Left colon (tissue), 2 donors: Measurements from ENCODE around the gene FAM118B. TPM values are rescaled to one million over a fixed set of nuclear protein-coding genes. Genes with fewer than 3 reads are reported as not detected.
"Not testable (repeated sequence)": the region's sequence is repeated elsewhere in the genome, so short reads cannot be mapped to it uniquely, and the experiment has no call there.

Source experiments
- ATAC-seq: fragments of 200-7000 bp; cut with Tn5 transposase; one replicate; pipeline ENCODE4 v1.9.1; 2020; ENCODE audit warnings: mild to moderate bottlenecking, moderate library complexity
- DNase-seq, 2 donors: peaks; one replicate each; pipeline ENCODE4 v3.0.0-alpha.2; 2020
- intact Hi-C, 2 donors: fragments of 100-400 bp; cut with DNase I in 1 of 2; cut with micrococcal nuclease in 1 of 2; formaldehyde crosslinking; loops; one replicate each; pipeline versions ENCODE4 v1.11.2 to v1.14.0; 2022; cut with DNase I, micrococcal nuclease
- total RNA-seq, 2 donors: library from RNA; stranded (reverse); fragmentation: NEBNext Ultra II Directional; extraction: Animal tissue kit (Norgen Biotek cat#: 25700); gene quantifications; one replicate each; pipeline ENCODE4 v1.2.1, GENCODE V29; 2021
- donor health status: DM: no; HTN: no; CAD: no.
- donor health status: DM: yes; HTN: yes; CAD: no.

Gene FAM118B
- total RNA-seq, 2 donors from 2014 or later: 47.4 to 61.7 TPM

GRCh38 chr11:126288237-126288636 is 76.7 kb downstream of the FAM118B start:
- DNase-seq: no peak
- ATAC-seq: no peak
- intact Hi-C loops: no loop called here

GRCh38 chr11:126290887-126291286 is 79.3 kb downstream of the FAM118B start:
- DNase-seq: no peak
- intact Hi-C loops: no loop called here
- no peak for ATAC-seq

DNA sequence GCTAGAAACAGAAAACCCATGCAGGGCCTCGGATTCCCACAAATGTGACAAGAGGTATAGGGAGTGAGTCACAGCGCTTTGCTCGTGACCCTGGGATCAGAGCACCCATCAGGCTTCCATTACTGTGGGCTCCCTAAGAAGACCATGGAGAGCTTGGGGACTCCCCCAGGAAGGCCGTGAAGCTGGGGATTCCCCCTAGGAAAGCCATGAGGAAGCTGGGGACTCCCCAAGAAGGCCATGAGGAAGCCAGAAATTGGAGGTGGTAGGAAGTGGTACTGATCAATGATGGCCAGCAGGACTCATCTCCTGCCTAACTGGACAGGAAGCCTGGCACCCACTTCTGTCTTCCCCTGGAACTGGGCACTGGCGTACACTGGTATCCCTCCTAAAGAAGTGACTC is 82.1 kb downstream of the FAM118B start:
- no peak for ATAC-seq
- intact Hi-C loops: no loop called here

GRCh38 chr11:126297004-126297403 is 85.4 kb downstream of the FAM118B start:
- intact Hi-C loops: no loop called here
- ATAC-seq (no peak), DNase-seq (no peak)

More for the DNA sequence above, 82.1 kb downstream of the FAM118B start:
- DNase-seq: no peak

DNA sequence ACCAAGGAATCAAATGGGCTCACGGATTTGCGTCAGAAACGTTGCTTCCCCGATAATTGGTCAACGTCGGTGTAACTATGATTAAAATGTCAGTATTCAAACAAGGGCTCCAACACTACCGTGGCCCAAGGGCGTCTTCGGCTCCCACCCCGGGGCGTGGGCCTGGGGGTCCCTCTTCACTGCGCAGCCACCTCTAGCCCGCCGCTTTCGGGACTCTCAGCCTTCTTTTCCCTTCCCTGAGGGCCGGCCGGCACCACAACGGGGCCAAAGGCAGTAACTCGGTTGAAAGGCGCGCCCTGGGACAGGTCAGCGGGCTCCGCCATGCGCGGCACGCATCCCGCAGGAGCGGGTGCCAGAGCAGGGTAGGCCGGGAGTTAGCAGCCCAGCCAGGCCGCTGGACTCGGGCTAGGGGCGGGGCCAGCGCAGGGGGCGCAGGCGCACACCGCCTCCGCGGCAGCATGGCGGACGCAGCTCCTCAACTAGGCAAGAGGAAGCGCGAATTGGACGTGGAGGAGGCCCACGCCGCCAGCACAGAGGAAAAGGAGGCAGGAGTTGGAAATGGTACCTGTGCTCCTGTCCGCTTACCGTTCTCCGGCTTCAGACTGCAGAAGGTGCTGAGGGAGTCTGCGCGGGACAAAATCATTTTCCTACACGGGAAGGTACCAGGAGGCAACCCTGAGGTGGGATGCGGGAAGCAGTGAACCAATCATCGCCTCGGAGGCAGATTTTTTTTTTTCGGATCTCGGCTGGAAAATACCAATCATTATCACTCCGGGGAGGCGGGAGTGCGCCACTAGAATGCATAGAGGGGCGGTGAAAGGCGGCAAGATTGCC is 92.3 kb downstream of the FAM118B start, which contains the start of gene DCPS:
Gene DCPS (plus strand): TSS at position 438 of the 834 bp plus-strand sequence. CDS start 21 bp downstream, at position 459.
- DNase-seq (peak; percentile 83 to 90), ATAC-seq (peak; percentile 99)
- intact Hi-C loops: loop anchor here in 1 of 2 donors (10.0 kb wide), 1 partner anchor 181 kb away; no protein-coding TSS in a partner anchor

DNA sequence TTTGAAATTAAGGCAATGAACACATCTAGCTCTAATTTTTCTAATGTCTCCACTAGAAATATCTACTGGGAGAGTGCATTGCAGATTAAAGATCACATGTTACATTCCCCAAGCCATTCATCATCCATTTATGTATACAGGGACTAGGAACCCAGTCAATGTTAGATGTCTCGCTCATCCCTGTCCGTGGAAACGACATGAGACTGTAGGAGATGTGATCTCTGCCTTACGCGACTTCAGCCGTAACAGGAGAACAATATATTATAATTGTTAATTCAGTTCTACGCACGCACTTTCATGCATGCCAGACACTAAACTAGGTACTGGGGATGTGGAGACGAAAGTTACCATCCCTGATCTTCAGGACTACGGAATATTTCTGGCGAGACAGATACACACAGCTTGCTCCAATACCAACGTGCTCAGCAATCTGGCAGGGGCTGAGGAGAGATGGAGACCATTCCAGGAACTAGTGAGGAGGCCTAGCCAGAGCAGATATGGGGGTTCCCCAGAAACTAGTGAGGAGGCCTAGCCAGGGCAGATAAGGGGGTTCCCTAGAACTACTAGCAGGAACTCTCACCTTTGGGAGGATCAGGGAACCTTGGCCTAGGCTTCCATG is 93.0 kb downstream of the FAM118B start:
- intact Hi-C loops: loop anchor here in 1 of 2 donors (10.0 kb wide), 1 partner anchor 180 kb away; no protein-coding TSS in a partner anchor
- ATAC-seq: peak; percentile 1
- DNase-seq: no peak

- ATAC-seq: no peak
- intact Hi-C loops: loop anchor here in 1 of 2 donors (10.0 kb wide), 1 partner anchor 179 kb away; no protein-coding TSS in a partner anchor
Observed at GRCh38 chr11:126305699-126306098, 94.1 kb downstream of the FAM118B start.

GRCh38 chr11:126307706-126308105 is 96.1 kb downstream of the FAM118B start:
- ATAC-seq (no peak), DNase-seq (peak in 1 of 2 donors; percentile 22)
- intact Hi-C loops: loop anchor here in 1 of 2 donors (10.0 kb wide), 1 partner anchor 177 kb away; no protein-coding TSS in a partner anchor

More at GRCh38 chr11:126305699-126306098, 94.1 kb downstream of the FAM118B start:
- DNase-seq: no peak

GRCh38 chr11:126308271-126308671 is 96.7 kb downstream of the FAM118B start:
- DNase-seq (no peak), ATAC-seq (no peak)
- intact Hi-C loops: loop anchor here in 1 of 2 donors (10.0 kb wide), 1 partner anchor 177 kb away; no protein-coding TSS in a partner anchor

DNA sequence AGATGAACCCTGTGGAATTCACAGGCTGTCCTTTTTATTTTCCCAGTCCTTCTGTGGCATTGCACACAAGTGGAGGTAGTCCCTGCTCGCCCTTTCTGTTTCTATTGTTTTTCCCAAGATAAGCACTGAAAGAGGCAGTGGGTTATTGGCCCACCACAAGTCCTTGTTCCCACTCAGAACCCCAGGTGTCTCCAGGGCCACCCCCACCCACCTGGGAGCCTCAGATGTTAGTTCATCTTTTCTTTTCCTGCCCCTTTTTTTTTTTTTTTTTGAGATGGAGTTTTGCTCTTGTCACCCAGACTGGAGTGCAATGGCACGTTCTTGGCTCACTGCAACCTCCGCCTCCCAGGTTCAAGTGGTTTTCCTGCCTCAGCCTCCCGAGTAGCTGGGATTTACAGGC is 97.2 kb downstream of the FAM118B start:
- DNase-seq, ATAC-seq: not testable (repeated sequence)
- intact Hi-C loops: loop anchor here in 1 of 2 donors (10.0 kb wide), 1 partner anchor 176 kb away; no protein-coding TSS in a partner anchor

GRCh38 chr11:126310200-126310991 is 98.8 kb downstream of the FAM118B start:
- ATAC-seq (peak; percentile 78), DNase-seq (peak; percentile 68 to 83)
- intact Hi-C loops: loop anchor here in 1 of 2 donors (1.0 to 10.0 kb wide), 2 partner anchors 114 to 170 kb away; no protein-coding TSS in a partner anchor

GRCh38 chr11:126310992-126311310 is 99.4 kb downstream of the FAM118B start:
- ATAC-seq (no peak), DNase-seq (no peak)
- intact Hi-C loops: loop anchor here in 1 of 2 donors (1.0 to 10.0 kb wide), 2 partner anchors 114 to 169 kb away; no protein-coding TSS in a partner anchor

- ATAC-seq (no peak), DNase-seq (no peak)
- intact Hi-C loops: loop anchor here in 1 of 2 donors (10.0 kb wide), 1 partner anchor 113 kb away; no protein-coding TSS in a partner anchor
Observed at GRCh38 chr11:126311401-126312291, 100.1 kb downstream of the FAM118B start.

Other genes starting within 250 kb of the FAM118B start
- 1 to 10 TPM; 2.9 to 10.0 TPM for gene CDON, start 148.9 kb upstream of the FAM118B start, total RNA-seq
- gene RPUSD4, start 132 bp upstream of the FAM118B start, total RNA-seq: 10 to 100 TPM; 15.9 to 16.1 TPM
- gene SRPRA, start 57.1 kb downstream of the FAM118B start, total RNA-seq: 10 to 100 TPM; 75.5 to 82.6 TPM
- 10 to 100 TPM; 25.5 to 35.7 TPM for gene FOXRED1, start 57.4 kb downstream of the FAM118B start, total RNA-seq
- 10 to 100 TPM; 17.0 to 22.7 TPM for gene TIRAP, start 71.3 kb downstream of the FAM118B start, total RNA-seq
- gene DCPS, start 92.3 kb downstream of the FAM118B start, total RNA-seq: 10 to 100 TPM; 10.9 to 21.9 TPM
- 100 to 1,000 TPM; 181 to 536 TPM for gene ST3GAL4, start 143.9 kb downstream of the FAM118B start, total RNA-seq